OCI-LY1 (cell line): Measurements from ENCODE around the gene RAX2.

Source experiments
- H2AFZ ChIP-seq: fragments of 200-600 bp; sonication (generic), shearing (Covaris generic); 2 replicates; pipeline ENCODE4 v1.6.0; 2014; ENCODE audit warnings: antibody characterized with exemption, mild to moderate bottlenecking, low read length
- H3F3A ChIP-seq: fragments of 200-600 bp; sonication (generic), shearing (Covaris generic); 2 replicates; pipeline ENCODE4 v1.6.0; 2014; ENCODE audit warnings: mild to moderate bottlenecking, antibody characterized with exemption, low read length, moderate library complexity; ENCODE audit not compliant: insufficient read depth
- H3K27ac ChIP-seq: fragments of 200-600 bp; sonication (generic); 2 replicates; pipeline ENCODE4 v1.5.1; 2014; ENCODE audit warnings: low read length, mixed run types, mild to moderate bottlenecking, low read depth; ENCODE audit not compliant: poor library complexity, severe bottlenecking
- H3K27me3 ChIP-seq: fragments of 200-600 bp; sonication (generic); 2 replicates; pipeline ENCODE4 v1.6.0; 2014; ENCODE audit warnings: antibody characterized with exemption, mild to moderate bottlenecking, low read length, moderate library complexity; ENCODE audit not compliant: insufficient read depth
- H3K36me3 ChIP-seq: fragments of 200-600 bp; sonication (generic); 2 replicates; pipeline ENCODE4 v1.6.1; 2014; ENCODE audit warnings: mild to moderate bottlenecking, antibody characterized with exemption, low read length, moderate library complexity, mixed read lengths; ENCODE audit not compliant: insufficient read depth
- H3K4me1 ChIP-seq: fragments of 200-600 bp; sonication (generic); 2 replicates; pipeline ENCODE4 v1.5.1; 2014; ENCODE audit warnings: mild to moderate bottlenecking, low read length, moderate library complexity; ENCODE audit not compliant: insufficient read depth, severe bottlenecking
- H3K4me2 ChIP-seq: fragments of 200-600 bp; sonication (generic), shearing (Covaris generic); 2 replicates; pipeline ENCODE4 v1.6.1; 2014; ENCODE audit warnings: low read length
- H3K4me3 ChIP-seq: fragments of 200-600 bp; sonication (generic); 2 replicates; pipeline ENCODE4 v1.5.1; 2014; ENCODE audit warnings: low read length, low read depth, mild to moderate bottlenecking, mixed read lengths; ENCODE audit not compliant: poor library complexity, severe bottlenecking
- H3K79me2 ChIP-seq: fragments of 200-600 bp; shearing (Covaris generic); 2 replicates; pipeline ENCODE4 v1.6.1; 2016; ENCODE audit warnings: mixed run types, low read length, mixed read lengths; ENCODE audit not compliant: insufficient read depth
- H3K9ac ChIP-seq: fragments of 200-600 bp; sonication (generic), shearing (Covaris generic); 2 replicates; pipeline ENCODE4 v1.6.1; 2014; ENCODE audit warnings: mild to moderate bottlenecking, low read length, mixed read lengths
- H3K9me2 ChIP-seq: fragments of 200-600 bp; sonication (generic), shearing (Covaris generic); 2 replicates; pipeline ENCODE4 v1.6.1; 2014; ENCODE audit warnings: low read depth, mild to moderate bottlenecking, low read length, mixed read lengths
- H3K9me3 ChIP-seq: fragments of 200-600 bp; shearing (Covaris generic); 2 replicates; pipeline ENCODE4 v1.6.1; 2014; ENCODE audit warnings: low read length, mixed read lengths
- H4K20me1 ChIP-seq: fragments of 200-600 bp; sonication (generic), shearing (Covaris generic); 2 replicates; pipeline ENCODE4 v1.6.0; 2016; ENCODE audit warnings: mild to moderate bottlenecking, low read length; ENCODE audit not compliant: insufficient read depth
- EZH2 ChIP-seq: fragments of 200-600 bp; sonication (generic), shearing (Covaris generic); IDR thresholded peaks from 2 replicates; pipeline ENCODE4 v1.8.0; 2017; ENCODE audit warnings: borderline replicate concordance, mixed run types, mild to moderate bottlenecking, antibody characterized with exemption, low read length, moderate library complexity, mixed read lengths
- TF ChIP-seq, protein P1 (sequence below): fragments of 200-600 bp; sonication (generic), shearing (Covaris generic); IDR thresholded peaks from 2 replicates; pipeline ENCODE4 v1.5.1; 2017; ENCODE audit warnings: mild to moderate bottlenecking, antibody characterized with exemption, low read length, moderate library complexity, mixed read lengths

The RAX2 gene

DNA sequence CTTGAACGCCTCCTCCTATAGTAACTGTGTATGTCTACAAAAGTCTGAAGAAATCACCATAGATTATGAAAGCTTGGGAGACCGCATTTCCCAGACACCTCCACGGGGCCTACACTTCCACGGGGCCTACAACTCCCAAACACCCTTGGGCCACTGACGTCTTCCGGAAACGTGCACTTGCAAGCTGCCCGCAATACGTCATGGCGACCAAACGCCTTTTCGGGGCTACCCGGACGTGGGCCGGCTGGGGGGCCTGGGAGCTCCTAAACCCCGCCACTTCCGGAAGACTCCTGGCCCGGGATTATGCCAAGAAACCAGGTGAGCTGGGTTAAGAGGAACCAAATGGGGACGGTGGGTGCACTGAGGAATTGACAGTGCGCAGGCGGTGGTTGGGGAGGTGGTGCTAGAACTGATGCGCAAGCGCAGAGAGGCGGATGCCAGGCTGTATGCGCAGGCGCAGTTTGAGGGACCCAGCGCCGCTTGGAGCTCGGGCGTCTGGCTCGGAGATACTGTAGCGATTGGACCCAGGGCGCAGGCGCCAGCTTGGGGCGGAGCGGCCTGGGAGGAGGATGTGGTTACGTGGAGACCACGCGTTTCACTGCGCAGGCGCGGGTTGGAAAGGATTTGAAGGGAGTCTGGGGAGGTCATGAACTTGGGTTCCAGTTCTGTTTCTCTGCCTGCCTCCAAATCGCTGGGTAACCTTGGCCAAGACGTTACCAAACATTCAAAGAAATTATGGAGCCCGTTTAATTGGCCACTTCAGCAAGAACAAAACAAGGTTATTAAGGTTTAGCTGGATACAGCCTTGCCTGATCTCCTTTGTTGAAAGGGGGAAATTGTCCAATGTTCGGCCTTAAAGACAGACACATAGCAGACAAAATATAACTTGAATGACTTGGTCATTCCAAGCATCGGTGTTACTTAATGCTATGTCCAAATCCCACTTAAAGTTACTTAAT is 9.2 kb downstream of the RAX2 start, which contains the start of gene MRPL54:
TSS of gene MRPL54 (plus strand) at position 182 of the 959 bp plus-strand sequence. CDS start at position 201, 19 bp downstream.
- Histone ChIP-seq H3K36me3 (peaks cover 25% of the 10 kb centered on the region), H3K4me3 (peak within 1 kb of the TSS; percentile 84), H4K20me1 (no peaks in the 10 kb centered on the region), H3K9me3 (no peaks in the 10 kb centered on the region), H3K27me3 (no peaks in the 10 kb centered on the region), H3K27ac (peak within 1 kb of the TSS; percentile 90), H3K79me2 (no peaks in the 10 kb centered on the region), H3K4me2 (peak within 1 kb of the TSS; percentile 75), H3F3A (no peaks in the 10 kb centered on the region), H3K9ac (peak within 1 kb of the TSS; percentile 90), H3K9me2 (no peaks in the 10 kb centered on the region), H3K4me1 (peaks cover 25% of the 10 kb centered on the region), H2AFZ (no peak within 1 kb of the TSS)
- TF ChIP-seq, protein P1, sequence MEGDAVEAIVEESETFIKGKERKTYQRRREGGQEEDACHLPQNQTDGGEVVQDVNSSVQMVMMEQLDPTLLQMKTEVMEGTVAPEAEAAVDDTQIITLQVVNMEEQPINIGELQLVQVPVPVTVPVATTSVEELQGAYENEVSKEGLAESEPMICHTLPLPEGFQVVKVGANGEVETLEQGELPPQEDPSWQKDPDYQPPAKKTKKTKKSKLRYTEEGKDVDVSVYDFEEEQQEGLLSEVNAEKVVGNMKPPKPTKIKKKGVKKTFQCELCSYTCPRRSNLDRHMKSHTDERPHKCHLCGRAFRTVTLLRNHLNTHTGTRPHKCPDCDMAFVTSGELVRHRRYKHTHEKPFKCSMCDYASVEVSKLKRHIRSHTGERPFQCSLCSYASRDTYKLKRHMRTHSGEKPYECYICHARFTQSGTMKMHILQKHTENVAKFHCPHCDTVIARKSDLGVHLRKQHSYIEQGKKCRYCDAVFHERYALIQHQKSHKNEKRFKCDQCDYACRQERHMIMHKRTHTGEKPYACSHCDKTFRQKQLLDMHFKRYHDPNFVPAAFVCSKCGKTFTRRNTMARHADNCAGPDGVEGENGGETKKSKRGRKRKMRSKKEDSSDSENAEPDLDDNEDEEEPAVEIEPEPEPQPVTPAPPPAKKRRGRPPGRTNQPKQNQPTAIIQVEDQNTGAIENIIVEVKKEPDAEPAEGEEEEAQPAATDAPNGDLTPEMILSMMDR = no peak
- no peak for TF ChIP-seq EZH2

DNA sequence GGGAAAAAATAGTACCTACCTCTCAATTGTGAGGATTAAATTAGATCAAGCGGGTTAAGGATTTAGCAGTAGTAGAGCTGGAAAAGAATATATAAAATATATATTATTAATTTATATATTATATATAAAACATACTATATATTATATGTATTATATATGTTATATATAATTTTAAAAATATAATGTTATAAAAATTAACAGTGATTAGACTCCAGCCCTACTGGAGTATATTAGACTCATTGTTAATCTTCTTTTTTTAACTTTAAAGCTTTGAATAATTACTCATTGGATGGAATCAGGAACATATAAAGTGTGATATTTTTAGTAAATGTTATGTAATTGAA is 9.9 kb downstream of the RAX2 start:
- H3K4me1 ChIP-seq = peaks cover 25% of the 10 kb centered on the region
- H4K20me1 ChIP-seq = no peaks in the 10 kb centered on the region
- no peak overlapping the region for H2AFZ ChIP-seq
- no peaks in the 10 kb centered on the region for H3K9me2 ChIP-seq
- H3K4me3 ChIP-seq = peak overlapping the region; percentile 84
- H3K79me2 ChIP-seq = no peaks in the 10 kb centered on the region
- H3K4me2 ChIP-seq = peak overlapping the region; percentile 75
- H3K9ac ChIP-seq = no peak overlapping the region; the same call in 1 of the 2 replicates
- no peaks in the 10 kb centered on the region for H3K9me3 ChIP-seq
- H3K36me3 ChIP-seq = peaks cover 26% of the 10 kb centered on the region
- TF ChIP-seq, protein P1 = no peak
- TF ChIP-seq EZH2 = no peak
- no peaks in the 10 kb centered on the region for H3K27me3 ChIP-seq
- no peaks in the 10 kb centered on the region for H3F3A ChIP-seq
- peak overlapping the region; percentile 90 for H3K27ac ChIP-seq

DNA sequence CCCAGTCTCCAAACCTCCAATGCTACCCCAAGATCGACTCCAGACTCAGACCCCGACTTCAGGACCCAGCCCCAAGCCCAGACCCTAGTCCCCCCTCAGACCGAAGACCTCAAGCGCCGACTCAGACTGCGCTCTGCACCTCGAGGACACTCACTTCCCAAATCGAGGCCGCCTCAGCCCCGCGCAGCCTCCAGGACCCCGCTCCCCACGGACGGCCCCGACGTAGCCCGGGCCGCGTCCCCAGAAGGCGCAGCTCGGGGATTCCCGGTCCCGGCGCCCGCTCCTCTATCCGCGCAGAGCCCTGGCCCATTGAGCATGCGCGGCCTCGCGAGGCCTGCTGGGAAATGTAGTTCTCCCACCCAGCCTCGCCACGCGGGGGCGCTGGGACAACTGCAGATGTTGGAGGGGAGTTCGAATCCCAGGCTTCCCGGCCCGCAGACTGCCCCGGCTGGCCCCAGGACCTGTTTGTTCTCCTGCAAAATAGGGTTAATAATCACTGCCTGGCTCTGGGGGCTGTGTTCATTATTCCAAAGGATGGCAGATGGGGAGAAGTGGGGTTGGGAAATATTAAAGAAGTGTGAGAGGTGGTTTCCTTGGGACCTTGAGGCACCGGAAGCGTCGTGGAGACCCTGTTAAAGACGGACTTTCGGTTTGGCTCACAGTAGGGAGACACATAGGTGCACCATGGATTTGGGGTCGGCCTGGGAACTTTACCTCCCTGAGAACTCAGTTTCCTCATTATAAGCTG is 10.5 kb downstream of the RAX2 start, which contains the start of gene APBA3:
TSS of gene APBA3 (minus strand) at position 311 of the 748 bp plus-strand sequence. CDS start 1,428 bp downstream, outside the sequence.
- TF ChIP-seq, protein P1 = peak; percentile 87
- TF ChIP-seq EZH2 = no peak
- no peaks in the 10 kb centered on the region for H3F3A ChIP-seq
- H2AFZ ChIP-seq = no peak within 1 kb of the TSS
- no peaks in the 10 kb centered on the region for H3K9me2 ChIP-seq
- H3K9me3 ChIP-seq = no peaks in the 10 kb centered on the region
- H3K79me2 ChIP-seq = no peaks in the 10 kb centered on the region
- peak within 1 kb of the TSS; percentile 90 for H3K9ac ChIP-seq
- H3K27me3 ChIP-seq = no peaks in the 10 kb centered on the region
- no peaks in the 10 kb centered on the region for H4K20me1 ChIP-seq
- peak within 1 kb of the TSS; percentile 90 for H3K27ac ChIP-seq
- H3K36me3 ChIP-seq = peaks cover 24% of the 10 kb centered on the region; the same call in 1 of the 2 replicates
- H3K4me3 ChIP-seq = peak within 1 kb of the TSS; percentile 84
- H3K4me2 ChIP-seq = peak within 1 kb of the TSS; percentile 75
- peaks cover 25% of the 10 kb centered on the region for H3K4me1 ChIP-seq
